GM12878 (cell line): ENCODE measurements around the gene C1orf185. TPM values are rescaled to one million over a fixed set of nuclear protein-coding genes. Genes with fewer than 3 reads are reported as not detected.

Source experiments
- ATAC-seq: fragments of 200-7000 bp; cut with Tn5 transposase; 3 replicates; pipeline ENCODE4 v1.9.1; 2020; ENCODE audit warnings: mild to moderate bottlenecking, moderate library complexity
- BruUV-seq: library from RNA; stranded (reverse); fragments of 400-500 nt; replicated peaks from 2 replicates; lab custom pipeline; 2021; lab: Mats Ljungman, UMichigan
- CTCF ChIA-PET: fragments of 300-600 bp; sonication (Branson Sonifier 250); formaldehyde crosslinking; extraction: SDS; loops from one replicate; lab custom pipeline; 2021; ENCODE audit warnings: inconsistent platforms; lab: Yijun Ruan, JAX
- POLR2A ChIA-PET: fragments of 350-600 bp; formaldehyde crosslinking; extraction: SDS; loops from one replicate; lab custom pipeline; 2021; ENCODE audit warnings: inconsistent platforms; lab: Charles Lee
- RAD21 ChIA-PET: fragments of 300-600 bp; sonication (Branson Sonifier 250); formaldehyde crosslinking; loops from one replicate; lab custom pipeline; 2023; ENCODE audit warnings: antibody characterized with exemption; ENCODE audit not compliant: unreplicated experiment; lab: Charles Lee
- SMC1A ChIA-PET: fragments of 300-600 bp; sonication (Branson Sonifier 250); formaldehyde crosslinking; loops from one replicate; lab custom pipeline; 2023; ENCODE audit not compliant: unreplicated experiment, uncharacterized antibody; lab: Charles Lee
- DNase-seq: peaks from one replicate; pipeline ENCODE4 v3.0.0-alpha.2; 2011; ENCODE audit warnings: low read depth, low spot score
- FAIRE-seq: peaks from 3 replicates; lab custom pipeline; 2011; peaks lifted over from hg19 to GRCh38; lab: Jason Lieb, UNC
- H2AFZ ChIP-seq: 2 replicates; pipeline ENCODE4 v1.6.0; 2011; ENCODE audit warnings: low read depth, low read length, control low read depth; ENCODE audit not compliant: control insufficient read depth
- H3K27ac ChIP-seq: 2 replicates; pipeline ENCODE4 v1.5.1; 2011; ENCODE audit warnings: control low read depth; ENCODE audit not compliant: control insufficient read depth, insufficient read depth
- H3K27me3 ChIP-seq, 2 experiments: replicated peaks in 1 of 2; 2 replicates each; pipeline versions ENCODE4 v1.6.0 to v1.6.1; 2011; ENCODE audit warnings: low read length in 1 of 2; ENCODE audit not compliant: control insufficient read depth in 2 of 2, insufficient read depth in 2 of 2
- H3K36me3 ChIP-seq, 2 experiments: 2 replicates each; pipeline ENCODE4 v1.5.1; 2011; ENCODE audit warnings: low read length in 1 of 2; ENCODE audit not compliant: control insufficient read depth in 2 of 2, insufficient read depth in 2 of 2
- H3K4me1 ChIP-seq: 2 replicates; pipeline ENCODE4 v1.6.1; 2011; ENCODE audit warnings: mild to moderate bottlenecking, low read length, moderate library complexity, mixed read lengths; ENCODE audit not compliant: control insufficient read depth, insufficient read depth
- H3K4me2 ChIP-seq: 2 replicates; pipeline ENCODE4 v1.6.0; 2011; ENCODE audit warnings: control low read depth; ENCODE audit not compliant: control insufficient read depth, insufficient read depth
- H3K4me3 ChIP-seq: fragments of 200-600 bp; sonication (generic); 2 replicates; pipeline ENCODE4 v1.5.1; 2016
- H3K79me2 ChIP-seq: 2 replicates; pipeline ENCODE4 v1.6.0; 2011; ENCODE audit warnings: low read length; ENCODE audit not compliant: control insufficient read depth, insufficient read depth
- H3K9ac ChIP-seq: 2 replicates; pipeline ENCODE4 v1.8.0; 2011; ENCODE audit warnings: low read length, control low read depth, mixed read lengths; ENCODE audit not compliant: control insufficient read depth, insufficient read depth
- H3K9me3 ChIP-seq: replicated peaks from 3 replicates; pipeline ENCODE4 v1.5.1; 2011; ENCODE audit warnings: mild to moderate bottlenecking, low read length; ENCODE audit not compliant: control insufficient read depth, insufficient read depth
- H4K20me1 ChIP-seq: 2 replicates; pipeline ENCODE4 v1.6.0; 2011; ENCODE audit not compliant: control insufficient read depth, insufficient read depth
- CBX3 ChIP-seq: fragments of 200-600 bp; sonication (generic); IDR thresholded peaks from 2 replicates; pipeline ENCODE4 v1.6.1; 2016; ENCODE audit warnings: low read depth, borderline replicate concordance
- HDAC6 ChIP-seq: fragments of 200-600 bp; sonication (generic); IDR thresholded peaks from one replicate; pipeline ENCODE4 v1.8.0; 2017; ENCODE audit warnings: antibody characterized with exemption; ENCODE audit not compliant: unreplicated experiment
- MEF2B ChIP-seq: fragments of 450-650 bp; IDR thresholded peaks from 2 replicates; pipeline ENCODE4 v1.6.1; 2018; ENCODE audit warnings: mild to moderate bottlenecking, moderate library complexity; ENCODE audit not compliant: partially characterized antibody, poor library complexity, severe bottlenecking
- NFYB ChIP-seq: IDR thresholded peaks from 2 replicates; pipeline ENCODE4 v1.6.1; 2011; ENCODE audit warnings: low read depth, mild to moderate bottlenecking, low read length, improper control_type of control experiment, moderate library complexity; ENCODE audit not compliant: insufficient read depth
- POLR2AphosphoS5 ChIP-seq: IDR thresholded peaks from 2 replicates; pipeline ENCODE4 v1.6.1; 2011; ENCODE audit warnings: mild to moderate bottlenecking, low read length, inconsistent platforms
- SMC3 ChIP-seq: IDR thresholded peaks from 2 replicates; pipeline ENCODE4 v1.6.1; 2011; ENCODE audit warnings: low read length, improper control_type of control experiment, borderline replicate concordance
- ZNF217 ChIP-seq: fragments of 450-650 bp; IDR thresholded peaks from 2 replicates; pipeline ENCODE4 v1.6.1; 2017; ENCODE audit warnings: antibody characterized with exemption, mild to moderate bottlenecking
- WGBS: methylation state at CpG from one replicate; pipeline ENCODE4 v1.1.6; 2016; ENCODE audit warnings: low lambda C conversion rate; ENCODE audit not compliant: insufficient replicate concordance, insufficient coverage; ENCODE audit errors: missing lambda C conversion rate; 5-methylcytosine and 5-hydroxymethylcytosine counted together
- in situ Hi-C: fragments of 300-500 bp; cut with MboI; formaldehyde crosslinking; loops from 9 replicates; pipeline ENCODE4 v1.14.3; 2018; ENCODE audit warnings: mixed read lengths
- intact Hi-C: fragments of 100-400 bp; cut with micrococcal nuclease; formaldehyde crosslinking; loops from one replicate; pipeline ENCODE4 v1.14.2; 2022; ENCODE audit not compliant: unreplicated experiment
- polyA plus RNA-seq, 11 experiments: library from polyadenylated mRNA; depleted of rRNA in 4 of 11; unstranded in 6 of 11; stranded (reverse) in 5 of 11; fragments of >200 nt; fragmentation: Nextera tagmentation in 4 of 11; fragmentation: Illumina TruSeq in 1 of 11; extraction: Ambion mirVana in 4 of 11; extraction: Trizol in 1 of 11; gene quantifications; 1 replicate in 1 of 11; 2 replicates in 10 of 11; pipeline versions ENCODE4 v1.2.1 to v1.2.3, GENCODE V29; 2011 to 2016; ENCODE audit warnings: inconsistent platforms in 2 of 11, missing spikeins in 2 of 11, low read depth in 1 of 11
- total RNA-seq, 4 experiments: library from RNA; depleted of rRNA in 3 of 4; stranded (reverse); fragments of >200 nt in 3 of 4; fragmentation: Illumina TruSeq in 1 of 4; extraction: Trizol in 1 of 4; gene quantifications; 2 replicates each; pipeline versions ENCODE4 v1.2.1 to v1.2.3, GENCODE V29; 2013 to 2021
- TF ChIP-seq, protein P1 (sequence below): fragments of 450-650 bp; IDR thresholded peaks from 2 replicates; pipeline ENCODE4 v1.6.1; 2017; ENCODE audit warnings: mild to moderate bottlenecking
- TF ChIP-seq, protein P2 (sequence below): fragments of 450-650 bp; IDR thresholded peaks from 2 replicates; pipeline ENCODE4 v1.6.1; 2017; ENCODE audit warnings: low read depth, mild to moderate bottlenecking, moderate library complexity

Gene C1orf185
- total and polyA plus RNA-seq, 10 of the 15 experiments (the other 5 are each of a cell fraction or from before 2014, with no cell fraction given) = 0.40 TPM; not detected in 9

- in situ Hi-C loops = no loop called here
- no peaks in the 10 kb centered on the region for H4K20me1 ChIP-seq
Observed at GRCh38 chr1:51147394-51147793, 45.4 kb downstream of the C1orf185 start.

More at GRCh38 chr1:51147394-51147793, 45.4 kb downstream of the C1orf185 start:
- H3K27me3 ChIP-seq = no peaks in the 10 kb centered on the region
- ChIA-PET POLR2A (no interaction called here), RAD21 (no interaction called here), CTCF (interaction anchor here (0.7 kb wide), 1 partner anchor 12 kb away, joined by 3 read pairs; no protein-coding TSS in a partner anchor), SMC1A (no interaction called here)
- TF ChIP-seq SMC3 (no peak), ZNF217 (no peak), MEF2B (no peak), POLR2AphosphoS5 (no peak), CBX3 (no peak), NFYB (no peak), HDAC6 (no peak)
- TF ChIP-seq, protein P1, sequence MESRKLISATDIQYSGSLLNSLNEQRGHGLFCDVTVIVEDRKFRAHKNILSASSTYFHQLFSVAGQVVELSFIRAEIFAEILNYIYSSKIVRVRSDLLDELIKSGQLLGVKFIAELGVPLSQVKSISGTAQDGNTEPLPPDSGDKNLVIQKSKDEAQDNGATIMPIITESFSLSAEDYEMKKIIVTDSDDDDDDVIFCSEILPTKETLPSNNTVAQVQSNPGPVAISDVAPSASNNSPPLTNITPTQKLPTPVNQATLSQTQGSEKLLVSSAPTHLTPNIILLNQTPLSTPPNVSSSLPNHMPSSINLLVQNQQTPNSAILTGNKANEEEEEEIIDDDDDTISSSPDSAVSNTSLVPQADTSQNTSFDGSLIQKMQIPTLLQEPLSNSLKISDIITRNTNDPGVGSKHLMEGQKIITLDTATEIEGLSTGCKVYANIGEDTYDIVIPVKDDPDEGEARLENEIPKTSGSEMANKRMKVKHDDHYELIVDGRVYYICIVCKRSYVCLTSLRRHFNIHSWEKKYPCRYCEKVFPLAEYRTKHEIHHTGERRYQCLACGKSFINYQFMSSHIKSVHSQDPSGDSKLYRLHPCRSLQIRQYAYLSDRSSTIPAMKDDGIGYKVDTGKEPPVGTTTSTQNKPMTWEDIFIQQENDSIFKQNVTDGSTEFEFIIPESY = no peak
- TF ChIP-seq, protein P2, sequence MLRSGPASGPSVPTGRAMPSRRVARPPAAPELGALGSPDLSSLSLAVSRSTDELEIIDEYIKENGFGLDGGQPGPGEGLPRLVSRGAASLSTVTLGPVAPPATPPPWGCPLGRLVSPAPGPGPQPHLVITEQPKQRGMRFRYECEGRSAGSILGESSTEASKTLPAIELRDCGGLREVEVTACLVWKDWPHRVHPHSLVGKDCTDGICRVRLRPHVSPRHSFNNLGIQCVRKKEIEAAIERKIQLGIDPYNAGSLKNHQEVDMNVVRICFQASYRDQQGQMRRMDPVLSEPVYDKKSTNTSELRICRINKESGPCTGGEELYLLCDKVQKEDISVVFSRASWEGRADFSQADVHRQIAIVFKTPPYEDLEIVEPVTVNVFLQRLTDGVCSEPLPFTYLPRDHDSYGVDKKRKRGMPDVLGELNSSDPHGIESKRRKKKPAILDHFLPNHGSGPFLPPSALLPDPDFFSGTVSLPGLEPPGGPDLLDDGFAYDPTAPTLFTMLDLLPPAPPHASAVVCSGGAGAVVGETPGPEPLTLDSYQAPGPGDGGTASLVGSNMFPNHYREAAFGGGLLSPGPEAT = no peak
- DNase-seq (no peak), ATAC-seq (no peak), FAIRE-seq (no peak)
- intact Hi-C loops = no loop called here
- no TSS peak for BruUV-seq
- no peaks in the 10 kb centered on the region for H3K4me1 ChIP-seq
- H3K36me3 ChIP-seq = no peaks in the 10 kb centered on the region
- no peaks in the 10 kb centered on the region for H3K9me3 ChIP-seq
- 70% methylated on average over 2 of the region's 2 CpGs for WGBS
- no peak overlapping the region for H3K9ac ChIP-seq
- H3K4me3 ChIP-seq = no peak overlapping the region
- no peak overlapping the region for H2AFZ ChIP-seq
- no peak overlapping the region for H3K27ac ChIP-seq
- H3K4me2 ChIP-seq = no peak overlapping the region
- H3K79me2 ChIP-seq = no peaks in the 10 kb centered on the region
